ENCODE results near the gene PLCG2. TPM values are rescaled to one million over a fixed set of nuclear protein-coding genes. Genes with fewer than 3 reads are reported as not detected.

The PLCG2 gene
- 6.0 and 8.2 TPM in 2 replicates for polyA plus RNA-seq (2011; rRNA removed)
- polyA plus RNA-seq (2012; cell fraction: cytosol; rRNA removed) = 3.6 and 4.2 TPM in 2 replicates
- 13.4 and 13.8 TPM in 2 replicates for polyA plus RNA-seq (2012; cell fraction: nucleus; rRNA removed)
- 2.5 to 2.8 TPM (median 2.8 TPM) in 3 replicates for polyA plus RNA-seq (2017; fragmentation: RNase III; extraction: RNeasy Plus Mini Kit Qiagen cat#74134 plus additional on column Dnase treatment)
- polyA minus RNA-seq (2011; rRNA and poly(A)+ RNA removed) = 16.9 and 22.0 TPM in 2 replicates

DNA sequence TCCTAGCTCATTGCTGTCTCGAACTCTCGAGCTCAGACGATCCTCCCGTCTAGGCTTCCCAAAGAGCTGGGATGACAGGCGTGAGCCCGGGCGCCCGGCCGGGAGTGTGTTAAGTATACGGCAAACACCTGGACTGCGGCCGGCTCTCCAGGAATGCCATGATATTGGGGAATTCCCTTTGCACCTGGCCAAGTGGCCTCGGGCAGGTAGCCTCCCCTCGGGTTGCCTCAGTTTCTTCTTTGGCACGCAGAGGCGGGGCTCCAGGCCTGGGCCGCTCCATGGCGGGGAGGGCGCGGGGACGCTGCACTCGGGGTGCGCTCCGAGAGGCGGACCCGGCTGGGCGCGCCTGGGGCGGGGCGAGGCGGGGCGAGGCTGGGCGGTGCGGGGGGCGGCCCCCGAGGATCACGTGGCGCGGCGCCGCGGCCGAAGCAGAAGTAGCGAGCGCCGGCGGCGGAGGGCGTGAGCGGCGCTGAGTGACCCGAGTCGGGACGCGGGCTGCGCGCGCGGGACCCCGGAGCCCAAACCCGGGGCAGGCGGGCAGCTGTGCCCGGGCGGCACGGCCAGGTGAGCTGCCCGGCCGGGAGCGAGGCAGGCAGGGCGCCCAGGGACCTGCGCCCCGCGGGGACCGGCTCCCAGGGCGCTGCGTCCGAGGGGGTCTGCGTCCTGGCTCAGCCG, at the start of gene PLCG2:
Gene PLCG2 (plus strand): TSS at position 431 of the 675 bp plus-strand sequence. CDS start 6,699 bp downstream, outside the sequence.
- ATAC-seq (peak; percentile 96 to 97), FAIRE-seq (no peak), DNase-seq (ENCODE audit: low read depth in 1 of 2, low spot score in 1 of 2) (peak; percentile 66 to 67)
- H3K27ac ChIP-seq = peak within 1 kb of the TSS; percentile 75 to 89
- peak within 1 kb of the TSS; percentile 90 for H3K4me3 ChIP-seq
- H3K4me1 ChIP-seq = no peaks in the 10 kb centered on the region
- no peaks in the 10 kb centered on the region for H3K9me3 ChIP-seq
- ChIA-PET POLR2A (no interaction called here), CTCF (interaction anchor here (0.8 to 2.5 kb wide), 7 partner anchors 10 to 115 kb away, joined by 3 to 9 read pairs (median 3); no protein-coding TSS in a partner anchor)
- under 1% methylated on average over 13 of the region's 78 CpGs for WGBS (ENCODE audit: missing lambda C conversion rate)
- TF ChIP-seq HDAC2 (IDR thresholded peaks at IDR 0.05) = no peak
- TF ChIP-seq GATA3 (IDR thresholded peaks at IDR 0.05; ENCODE audit: borderline replicate concordance) = no peak
- TF ChIP-seq JUN (IDR thresholded peaks at IDR 0.05) = peak in 1 of 2 experiments; percentile 23; a peak in 1 of 5 replicates
- TF ChIP-seq, protein P1, sequence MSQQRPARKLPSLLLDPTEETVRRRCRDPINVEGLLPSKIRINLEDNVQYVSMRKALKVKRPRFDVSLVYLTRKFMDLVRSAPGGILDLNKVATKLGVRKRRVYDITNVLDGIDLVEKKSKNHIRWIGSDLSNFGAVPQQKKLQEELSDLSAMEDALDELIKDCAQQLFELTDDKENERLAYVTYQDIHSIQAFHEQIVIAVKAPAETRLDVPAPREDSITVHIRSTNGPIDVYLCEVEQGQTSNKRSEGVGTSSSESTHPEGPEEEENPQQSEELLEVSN (IDR thresholded peaks at IDR 0.05; ENCODE audit: borderline replicate concordance, low read depth) = no peak
- peak; percentile 60 for TF ChIP-seq POLR2A (IDR thresholded peaks at IDR 0.05; ENCODE audit: low read length)
- peak within 1 kb of the TSS; percentile 93 for H3K4me2 ChIP-seq

DNA sequence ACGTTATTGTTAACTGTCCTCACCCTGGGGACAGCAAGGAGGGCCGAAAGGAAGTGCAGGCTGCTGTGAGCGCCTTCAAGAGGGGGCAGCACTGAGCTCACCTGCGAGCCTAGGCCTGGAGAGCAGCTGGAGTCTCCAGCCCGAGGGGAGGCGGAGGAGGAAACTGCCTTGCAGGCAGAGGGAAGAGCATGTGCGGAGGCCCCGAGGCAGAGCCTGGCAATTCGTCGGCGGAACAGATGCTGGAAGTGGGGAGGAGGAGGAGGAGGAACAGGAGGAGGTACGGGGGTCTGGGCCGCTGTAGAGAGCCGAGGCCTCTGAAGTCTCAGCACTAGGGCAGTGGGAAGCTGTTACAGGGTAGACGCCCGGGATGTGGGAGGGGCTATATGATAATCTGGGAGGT, 49.6 kb upstream of the PLCG2 start:
- Histone ChIP-seq H3K4me3 (no peak overlapping the region), H3K4me2 (no peak overlapping the region; the same call in 2 of the 3 replicates), H3K9me3 (no peaks in the 10 kb centered on the region), H3K27ac (peak overlapping the region; percentile 84 to 91), H3K4me1 (peaks cover 27% of the 10 kb centered on the region)
- 91% methylated on average over 16 of the region's 16 CpGs for WGBS (ENCODE audit: missing lambda C conversion rate)
- DNase-seq (ENCODE audit: low read depth in 1 of 2, low spot score in 1 of 2) (no peak), ATAC-seq (no peak), FAIRE-seq (no peak)
- POLR2A ChIA-PET = no interaction called here
- CTCF ChIA-PET = interaction anchor here (1.0 to 2.2 kb wide), 18 partner anchors 8 to 364 kb away, joined by 3 to 12 read pairs (median 4); no protein-coding TSS in a partner anchor
- TF ChIP-seq, protein P2, sequence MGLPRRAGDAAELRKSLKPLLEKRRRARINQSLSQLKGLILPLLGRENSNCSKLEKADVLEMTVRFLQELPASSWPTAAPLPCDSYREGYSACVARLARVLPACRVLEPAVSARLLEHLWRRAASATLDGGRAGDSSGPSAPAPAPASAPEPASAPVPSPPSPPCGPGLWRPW (IDR thresholded peaks at IDR 0.05) = no peak

DNA sequence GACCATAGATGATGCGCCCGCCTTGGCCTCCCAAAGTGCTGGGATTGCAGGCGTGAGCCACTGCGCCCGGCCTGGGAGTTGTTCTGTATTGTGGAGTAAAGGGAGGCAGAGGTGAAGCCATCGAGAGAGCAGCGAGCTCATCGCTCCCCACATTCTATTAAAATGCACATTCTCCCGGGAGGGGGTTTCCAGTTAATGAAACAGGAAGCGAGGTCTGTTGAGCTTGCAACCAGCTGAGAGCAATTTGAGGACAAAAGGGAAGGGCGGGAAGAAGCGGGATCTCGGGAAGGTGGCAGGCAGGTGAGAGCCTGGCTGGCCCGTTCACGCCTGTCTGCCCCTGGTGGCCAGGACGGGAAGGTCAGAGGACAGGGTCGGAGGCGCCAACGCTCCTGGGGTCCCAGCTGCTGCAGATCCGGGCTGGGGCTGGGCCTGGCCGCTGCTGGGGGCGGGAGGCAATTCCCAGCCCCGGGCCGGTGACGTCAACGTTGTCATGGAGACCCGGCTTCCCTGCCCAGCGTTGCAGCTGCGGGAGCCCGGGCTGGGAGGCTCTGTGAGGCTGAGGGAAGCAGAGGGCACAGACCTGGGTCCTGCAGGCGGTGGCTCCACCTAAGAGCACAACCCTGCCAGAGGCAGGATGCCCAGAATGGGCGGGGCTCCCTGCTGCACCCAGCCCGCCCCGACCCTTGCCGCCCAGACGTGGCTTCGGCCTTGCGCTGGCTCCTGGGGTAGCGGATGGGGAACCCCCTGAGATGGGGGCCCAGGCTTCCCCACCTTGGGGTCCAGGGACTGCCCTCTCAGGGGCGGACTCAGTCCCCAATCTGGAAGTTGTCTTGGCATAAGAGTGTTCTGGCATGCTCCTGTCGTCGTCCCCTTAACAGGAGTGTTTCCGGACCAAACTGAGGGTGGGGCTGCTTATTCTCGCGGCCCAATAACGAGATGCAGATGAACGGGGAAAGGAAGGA, 48.7 kb upstream of the PLCG2 start:
- FAIRE-seq (no peak), ATAC-seq (peak; percentile 97), DNase-seq (ENCODE audit: low read depth in 1 of 2, low spot score in 1 of 2) (peak; percentile 95)
- WGBS (ENCODE audit: missing lambda C conversion rate) = 23% methylated on average over 36 of the region's 47 CpGs
- ChIA-PET CTCF (interaction anchor here (0.7 to 2.2 kb wide), 20 partner anchors 10 to 695 kb away, joined by 3 to 12 read pairs (median 4); partner anchors contain the start of gene ATMIN), POLR2A (interaction anchor here (0.7 to 0.8 kb wide), 2 partner anchors 19 to 327 kb away, joined by 3 to 5 read pairs; no protein-coding TSS in a partner anchor)
- Histone ChIP-seq H3K27ac (peak overlapping the region; percentile 84 to 91), H3K4me3 (peak overlapping the region; percentile 16; the same call in 1 of the 3 replicates), H3K4me1 (peaks cover 26% of the 10 kb centered on the region), H3K4me2 (peak overlapping the region; percentile 68), H3K9me3 (no peaks in the 10 kb centered on the region)
- TF ChIP-seq TP53 (CRISPR knock-in tag; IDR thresholded peaks at IDR 0.05) = no peak
- TF ChIP-seq, protein P3, sequence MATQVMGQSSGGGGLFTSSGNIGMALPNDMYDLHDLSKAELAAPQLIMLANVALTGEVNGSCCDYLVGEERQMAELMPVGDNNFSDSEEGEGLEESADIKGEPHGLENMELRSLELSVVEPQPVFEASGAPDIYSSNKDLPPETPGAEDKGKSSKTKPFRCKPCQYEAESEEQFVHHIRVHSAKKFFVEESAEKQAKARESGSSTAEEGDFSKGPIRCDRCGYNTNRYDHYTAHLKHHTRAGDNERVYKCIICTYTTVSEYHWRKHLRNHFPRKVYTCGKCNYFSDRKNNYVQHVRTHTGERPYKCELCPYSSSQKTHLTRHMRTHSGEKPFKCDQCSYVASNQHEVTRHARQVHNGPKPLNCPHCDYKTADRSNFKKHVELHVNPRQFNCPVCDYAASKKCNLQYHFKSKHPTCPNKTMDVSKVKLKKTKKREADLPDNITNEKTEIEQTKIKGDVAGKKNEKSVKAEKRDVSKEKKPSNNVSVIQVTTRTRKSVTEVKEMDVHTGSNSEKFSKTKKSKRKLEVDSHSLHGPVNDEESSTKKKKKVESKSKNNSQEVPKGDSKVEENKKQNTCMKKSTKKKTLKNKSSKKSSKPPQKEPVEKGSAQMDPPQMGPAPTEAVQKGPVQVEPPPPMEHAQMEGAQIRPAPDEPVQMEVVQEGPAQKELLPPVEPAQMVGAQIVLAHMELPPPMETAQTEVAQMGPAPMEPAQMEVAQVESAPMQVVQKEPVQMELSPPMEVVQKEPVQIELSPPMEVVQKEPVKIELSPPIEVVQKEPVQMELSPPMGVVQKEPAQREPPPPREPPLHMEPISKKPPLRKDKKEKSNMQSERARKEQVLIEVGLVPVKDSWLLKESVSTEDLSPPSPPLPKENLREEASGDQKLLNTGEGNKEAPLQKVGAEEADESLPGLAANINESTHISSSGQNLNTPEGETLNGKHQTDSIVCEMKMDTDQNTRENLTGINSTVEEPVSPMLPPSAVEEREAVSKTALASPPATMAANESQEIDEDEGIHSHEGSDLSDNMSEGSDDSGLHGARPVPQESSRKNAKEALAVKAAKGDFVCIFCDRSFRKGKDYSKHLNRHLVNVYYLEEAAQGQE (IDR thresholded peaks at IDR 0.05) = no peak
- TF ChIP-seq, protein P4, sequence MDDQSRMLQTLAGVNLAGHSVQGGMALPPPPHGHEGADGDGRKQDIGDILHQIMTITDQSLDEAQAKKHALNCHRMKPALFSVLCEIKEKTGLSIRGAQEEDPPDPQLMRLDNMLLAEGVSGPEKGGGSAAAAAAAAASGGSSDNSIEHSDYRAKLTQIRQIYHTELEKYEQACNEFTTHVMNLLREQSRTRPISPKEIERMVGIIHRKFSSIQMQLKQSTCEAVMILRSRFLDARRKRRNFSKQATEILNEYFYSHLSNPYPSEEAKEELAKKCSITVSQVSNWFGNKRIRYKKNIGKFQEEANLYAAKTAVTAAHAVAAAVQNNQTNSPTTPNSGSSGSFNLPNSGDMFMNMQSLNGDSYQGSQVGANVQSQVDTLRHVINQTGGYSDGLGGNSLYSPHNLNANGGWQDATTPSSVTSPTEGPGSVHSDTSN (IDR thresholded peaks at IDR 0.05) = peak; percentile 71
- TF ChIP-seq, protein P5, sequence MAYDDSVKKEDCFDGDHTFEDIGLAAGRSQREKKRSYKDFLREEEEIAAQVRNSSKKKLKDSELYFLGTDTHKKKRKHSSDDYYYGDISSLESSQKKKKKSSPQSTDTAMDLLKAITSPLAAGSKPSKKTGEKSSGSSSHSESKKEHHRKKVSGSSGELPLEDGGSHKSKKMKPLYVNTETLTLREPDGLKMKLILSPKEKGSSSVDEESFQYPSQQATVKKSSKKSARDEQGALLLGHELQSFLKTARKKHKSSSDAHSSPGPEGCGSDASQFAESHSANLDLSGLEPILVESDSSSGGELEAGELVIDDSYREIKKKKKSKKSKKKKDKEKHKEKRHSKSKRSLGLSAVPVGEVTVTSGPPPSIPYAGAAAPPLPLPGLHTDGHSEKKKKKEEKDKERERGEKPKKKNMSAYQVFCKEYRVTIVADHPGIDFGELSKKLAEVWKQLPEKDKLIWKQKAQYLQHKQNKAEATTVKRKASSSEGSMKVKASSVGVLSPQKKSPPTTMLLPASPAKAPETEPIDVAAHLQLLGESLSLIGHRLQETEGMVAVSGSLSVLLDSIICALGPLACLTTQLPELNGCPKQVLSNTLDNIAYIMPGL (CRISPR knock-in tag; IDR thresholded peaks at IDR 0.05; ENCODE audit: borderline replicate concordance) = no peak
- TF ChIP-seq HDAC2 (IDR thresholded peaks at IDR 0.05) = no peak
- TF ChIP-seq RFX5 (IDR thresholded peaks at IDR 0.05) = peak; percentile 86
- TF ChIP-seq, protein P6, sequence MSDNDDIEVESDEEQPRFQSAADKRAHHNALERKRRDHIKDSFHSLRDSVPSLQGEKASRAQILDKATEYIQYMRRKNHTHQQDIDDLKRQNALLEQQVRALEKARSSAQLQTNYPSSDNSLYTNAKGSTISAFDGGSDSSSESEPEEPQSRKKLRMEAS (IDR thresholded peaks at IDR 0.05) = peak; percentile 97
- no peak for TF ChIP-seq BHLHE40 (IDR thresholded peaks at IDR 0.05; ENCODE audit: low read depth, low read length)
- TF ChIP-seq FOSB (CRISPR knock-in tag; IDR thresholded peaks at IDR 0.05) = 0 out of 2 replicates have a peak, but pooled peaks have one; percentile 38
- peak; percentile 90 for TF ChIP-seq HOXB5 (CRISPR knock-in tag; IDR thresholded peaks at IDR 0.05)
- no peak for TF ChIP-seq CHD2 (IDR thresholded peaks at IDR 0.05; ENCODE audit: low read length, partially characterized antibody)
- TF ChIP-seq ZFP36 (IDR thresholded peaks at IDR 0.05; ENCODE audit: borderline replicate concordance, partially characterized antibody) = no peak
- peak; percentile 20; the same call in 2 of the 3 replicates for TF ChIP-seq SMC3 (IDR thresholded peaks at IDR 0.05)
- TF ChIP-seq NR3C1 (IDR thresholded peaks at IDR 0.05) = no peak
- TF ChIP-seq EHMT2 (IDR thresholded peaks at IDR 0.05; ENCODE audit: low read depth) = no peak
- TF ChIP-seq RARB (CRISPR knock-in tag; IDR thresholded peaks at IDR 0.05) = peak; percentile 60
- no peak for TF ChIP-seq KDM1A (IDR thresholded peaks at IDR 0.05; ENCODE audit: low read depth)
